ENCODE results near the gene CLCNKB.
"Not testable (repeated sequence)": the region's sequence is repeated elsewhere in the genome, so short reads cannot be mapped to it uniquely, and the experiment has no call there.

CLCNKB gene

GRCh38 chr1:16019644-16020277 is 23.8 kb upstream of the CLCNKB start:
- Histone ChIP-seq H3K27ac (no peak overlapping the region), H4K20me1 (ENCODE audit: insufficient read depth) (no peaks in the 10 kb centered on the region), H3K36me3 (ENCODE audit: insufficient read depth) (no peaks in the 10 kb centered on the region), H3K4me2 (no peak overlapping the region), H3K4me1 (ENCODE audit: low read depth, poor library complexity, severe bottlenecking) (peaks cover 34% of the 10 kb centered on the region), H3K4me3 (IDR thresholded peaks at IDR 0.05; ENCODE audit: insufficient read depth, low read depth, low read length) (no peak overlapping the region), H3K9ac (no peak overlapping the region), H2AFZ (ENCODE audit: low read depth) (no peak overlapping the region), H3K27me3 (ENCODE audit: insufficient read depth, low read depth) (peaks cover under 1% of the 10 kb centered on the region; the same call in 1 of the 2 replicates), H3K79me2 (ENCODE audit: insufficient read depth, low read depth) (no peaks in the 10 kb centered on the region)
- TF ChIP-seq, protein P1, sequence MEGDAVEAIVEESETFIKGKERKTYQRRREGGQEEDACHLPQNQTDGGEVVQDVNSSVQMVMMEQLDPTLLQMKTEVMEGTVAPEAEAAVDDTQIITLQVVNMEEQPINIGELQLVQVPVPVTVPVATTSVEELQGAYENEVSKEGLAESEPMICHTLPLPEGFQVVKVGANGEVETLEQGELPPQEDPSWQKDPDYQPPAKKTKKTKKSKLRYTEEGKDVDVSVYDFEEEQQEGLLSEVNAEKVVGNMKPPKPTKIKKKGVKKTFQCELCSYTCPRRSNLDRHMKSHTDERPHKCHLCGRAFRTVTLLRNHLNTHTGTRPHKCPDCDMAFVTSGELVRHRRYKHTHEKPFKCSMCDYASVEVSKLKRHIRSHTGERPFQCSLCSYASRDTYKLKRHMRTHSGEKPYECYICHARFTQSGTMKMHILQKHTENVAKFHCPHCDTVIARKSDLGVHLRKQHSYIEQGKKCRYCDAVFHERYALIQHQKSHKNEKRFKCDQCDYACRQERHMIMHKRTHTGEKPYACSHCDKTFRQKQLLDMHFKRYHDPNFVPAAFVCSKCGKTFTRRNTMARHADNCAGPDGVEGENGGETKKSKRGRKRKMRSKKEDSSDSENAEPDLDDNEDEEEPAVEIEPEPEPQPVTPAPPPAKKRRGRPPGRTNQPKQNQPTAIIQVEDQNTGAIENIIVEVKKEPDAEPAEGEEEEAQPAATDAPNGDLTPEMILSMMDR (conservative IDR thresholded peaks at IDR 0.05; ENCODE audit: low read depth, low read length) = no peak

- Histone ChIP-seq H3K79me2 (ENCODE audit: insufficient read depth, low read depth) (no peaks in the 10 kb centered on the region), H3K27ac (no peak overlapping the region), H3K36me3 (ENCODE audit: insufficient read depth) (no peaks in the 10 kb centered on the region), H4K20me1 (ENCODE audit: insufficient read depth) (no peaks in the 10 kb centered on the region), H3K4me3 (IDR thresholded peaks at IDR 0.05; ENCODE audit: insufficient read depth, low read depth, low read length) (no peak overlapping the region), H3K9ac (no peak overlapping the region), H3K27me3 (ENCODE audit: insufficient read depth, low read depth) (peaks cover 3% of the 10 kb centered on the region; the same call in 1 of the 2 replicates), H3K4me1 (ENCODE audit: low read depth, poor library complexity, severe bottlenecking) (peaks cover 32% of the 10 kb centered on the region), H2AFZ (ENCODE audit: low read depth) (no peak overlapping the region), H3K4me2 (no peak overlapping the region)
- TF ChIP-seq, protein P1 (conservative IDR thresholded peaks at IDR 0.05; ENCODE audit: low read depth, low read length) = no peak
Measured at GRCh38 chr1:16020325-16020724, 23.3 kb upstream of the CLCNKB start.

DNA sequence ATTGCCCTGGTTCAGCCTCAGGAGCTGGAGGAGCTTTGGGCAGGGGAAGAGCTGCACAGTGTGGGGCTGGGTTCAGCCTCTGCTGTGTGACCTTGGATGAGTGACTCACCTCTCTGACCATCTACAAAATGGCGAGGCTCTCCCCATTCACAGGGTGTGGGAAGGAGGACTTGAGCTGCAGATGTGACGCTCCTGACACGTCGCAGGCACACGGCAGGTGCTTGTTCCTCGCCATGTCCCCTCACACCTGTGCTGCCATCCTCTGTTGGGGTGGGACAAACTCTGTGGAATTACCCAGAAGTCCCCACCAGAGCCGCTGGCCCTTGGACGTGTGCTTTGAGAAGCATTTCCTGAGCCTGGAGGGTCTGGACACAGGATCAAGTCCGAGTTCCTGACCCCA is 22.7 kb upstream of the CLCNKB start:
- not testable (repeated sequence) for H4K20me1 ChIP-seq (ENCODE audit: insufficient read depth); H3K36me3 ChIP-seq (ENCODE audit: insufficient read depth); H3K79me2 ChIP-seq (ENCODE audit: insufficient read depth, low read depth); H3K27ac ChIP-seq; H3K4me2 ChIP-seq; H3K27me3 ChIP-seq (ENCODE audit: insufficient read depth, low read depth); H3K4me3 ChIP-seq (IDR thresholded peaks at IDR 0.05; ENCODE audit: insufficient read depth, low read depth, low read length); H3K9ac ChIP-seq; H2AFZ ChIP-seq (ENCODE audit: low read depth)
- peaks cover 30% of the 10 kb centered on the region for H3K4me1 ChIP-seq (ENCODE audit: low read depth, poor library complexity, severe bottlenecking)

DNA sequence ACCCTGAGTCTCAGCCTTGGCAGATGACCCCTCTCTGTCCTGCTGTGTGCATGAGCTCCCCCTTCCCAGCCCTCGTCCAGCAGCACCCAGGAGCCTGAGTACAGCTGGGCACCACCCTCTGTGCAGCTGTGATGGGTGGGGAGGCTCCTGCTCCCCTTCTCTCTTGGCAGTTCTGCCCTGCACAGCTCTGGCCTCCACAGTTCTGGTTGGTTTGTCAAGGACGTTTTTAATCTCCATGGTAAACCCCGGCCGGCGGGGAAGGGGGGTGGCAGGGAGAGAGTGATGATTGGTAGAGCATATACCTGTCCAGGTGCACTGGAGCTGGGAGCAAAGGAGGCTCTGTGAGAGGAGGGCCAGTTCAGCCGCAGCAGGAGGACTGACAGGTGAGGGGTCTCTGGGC is 21.9 kb upstream of the CLCNKB start, which contains the start of gene CLCNKA:
Gene CLCNKA (plus strand): TSS at position 356 of the 400 bp plus-strand sequence. CDS start 584 bp downstream, outside the sequence.
- Histone ChIP-seq H3K4me2 (no peak within 1 kb of the TSS), H3K4me1 (ENCODE audit: low read depth, poor library complexity, severe bottlenecking) (peaks cover 22% of the 10 kb centered on the region), H3K27ac (no peak within 1 kb of the TSS), H4K20me1 (ENCODE audit: insufficient read depth) (no peaks in the 10 kb centered on the region), H3K4me3 (IDR thresholded peaks at IDR 0.05; ENCODE audit: insufficient read depth, low read depth, low read length) (no peak within 1 kb of the TSS), H3K36me3 (ENCODE audit: insufficient read depth) (no peaks in the 10 kb centered on the region), H2AFZ (ENCODE audit: low read depth) (no peak within 1 kb of the TSS), H3K9ac (no peak within 1 kb of the TSS), H3K27me3 (ENCODE audit: insufficient read depth, low read depth) (peaks cover 7% of the 10 kb centered on the region; the same call in 1 of the 2 replicates), H3K79me2 (ENCODE audit: insufficient read depth, low read depth) (no peaks in the 10 kb centered on the region)
- TF ChIP-seq, protein P1 (conservative IDR thresholded peaks at IDR 0.05; ENCODE audit: low read depth, low read length) = no peak

DNA sequence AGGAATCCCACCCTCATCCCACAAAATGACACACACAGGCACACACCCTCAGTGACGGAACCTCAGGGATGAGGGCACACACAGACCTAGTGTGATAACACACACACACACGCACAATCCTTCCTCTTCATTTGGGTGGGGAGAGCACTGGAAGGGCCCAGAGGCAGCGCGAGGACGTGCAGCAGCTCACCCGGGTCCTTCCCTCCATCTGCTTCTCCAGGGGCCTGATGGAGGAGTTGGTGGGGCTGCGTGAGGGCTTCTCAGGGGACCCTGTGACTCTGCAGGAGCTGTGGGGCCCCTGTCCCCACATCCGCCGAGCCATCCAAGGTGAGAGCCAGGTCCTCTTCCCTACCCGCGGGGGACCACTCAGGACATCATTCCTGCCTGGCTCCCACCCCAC is 21.2 kb upstream of the CLCNKB start:
- TF ChIP-seq, protein P1 (conservative IDR thresholded peaks at IDR 0.05; ENCODE audit: low read depth, low read length) = no peak
- no peak overlapping the region for H3K9ac ChIP-seq
- H3K4me1 ChIP-seq (ENCODE audit: low read depth, poor library complexity, severe bottlenecking) = peaks cover 22% of the 10 kb centered on the region
- no peak overlapping the region for H3K27ac ChIP-seq
- no peak overlapping the region for H2AFZ ChIP-seq (ENCODE audit: low read depth)
- no peak overlapping the region for H3K4me3 ChIP-seq (IDR thresholded peaks at IDR 0.05; ENCODE audit: insufficient read depth, low read depth, low read length)
- no peaks in the 10 kb centered on the region for H3K79me2 ChIP-seq (ENCODE audit: insufficient read depth, low read depth)
- H3K4me2 ChIP-seq = no peak overlapping the region
- no peaks in the 10 kb centered on the region for H3K36me3 ChIP-seq (ENCODE audit: insufficient read depth)
- peaks cover 9% of the 10 kb centered on the region; the same call in 1 of the 2 replicates for H3K27me3 ChIP-seq (ENCODE audit: insufficient read depth, low read depth)
- H4K20me1 ChIP-seq (ENCODE audit: insufficient read depth) = no peaks in the 10 kb centered on the region

Measured in KMS-11 (cell line).